LNCaP clone FGC (cell line): ENCODE results near the gene GABRR1.

Experiments
- DNase-seq: peaks from one replicate; pipeline ENCODE4 v3.0.0-alpha.2; 2011; ENCODE audit warnings: low read depth
- H3K4me3 ChIP-seq: 2 replicates; pipeline ENCODE4 v1.5.1; 2011; ENCODE audit warnings: mild to moderate bottlenecking, low read depth, low read length, control low read depth
- CTCF ChIP-seq: IDR thresholded peaks from 2 replicates; pipeline ENCODE4 v1.5.1; 2012; ENCODE audit warnings: mild to moderate bottlenecking; ENCODE audit not compliant: control insufficient read depth, insufficient read depth; ENCODE audit errors: extremely low read depth

GABRR1 gene

GRCh38 chr6:89148016-89148750 is 69.0 kb downstream of the GABRR1 start:
- no peak for TF ChIP-seq CTCF
- H3K4me3 ChIP-seq = no peak overlapping the region

GRCh38 chr6:89146718-89147700 is 70.1 kb downstream of the GABRR1 start:
- no peak overlapping the region for H3K4me3 ChIP-seq
- DNase-seq = no peak

More at GRCh38 chr6:89148016-89148750, 69.0 kb downstream of the GABRR1 start:
- DNase-seq = peak; percentile 77

GRCh38 chr6:89145956-89146717 is 71.0 kb downstream of the GABRR1 start, which contains the start of gene PM20D2:
Gene PM20D2 (plus strand): TSS chr6:89146055. CDS start chr6:89146145, 90 bp downstream.
- no peak for TF ChIP-seq CTCF
- H3K4me3 ChIP-seq = no peak within 1 kb of the TSS
- DNase-seq = no peak

More at GRCh38 chr6:89146718-89147700, 70.1 kb downstream of the GABRR1 start:
- no peak for TF ChIP-seq CTCF

- H3K4me3 ChIP-seq = no peak overlapping the region
- no peak for TF ChIP-seq CTCF
- DNase-seq = no peak
These were observed 71.8 kb downstream of the GABRR1 start for GRCh38 chr6:89145091-89145955.

- H3K4me3 ChIP-seq = no peak overlapping the region
- no peak for TF ChIP-seq CTCF
- peak; percentile 50 for DNase-seq
These were observed 72.7 kb downstream of the GABRR1 start for GRCh38 chr6:89144354-89144906.
